Upper lobe of left lung (tissue), 4 donors: ENCODE measurements around the gene HSD17B3.

Experiments
- CTCF ChIP-seq, 6 experiments: fragments of 450-650 bp in 4 of 6; fragments of 200-600 bp in 2 of 6; sonication (generic) in 2 of 6; IDR thresholded peaks; one replicate each; pipeline ENCODE4 v1.5.1; 2016 to 2019; ENCODE audit warnings: antibody characterized with exemption in 6 of 6
- EP300 ChIP-seq, 4 donors: sonication (generic); formaldehyde crosslinking; IDR thresholded peaks; one replicate each; pipeline ENCODE4 v1.5.1; 2017; ENCODE audit warnings: antibody characterized with exemption in 4 of 4, control low read depth in 2 of 4
- POLR2A ChIP-seq, 4 donors: fragments of 450-650 bp; IDR thresholded peaks; one replicate each; pipeline ENCODE4 v1.5.1; 2016 to 2017; ENCODE audit warnings: antibody characterized with exemption in 4 of 4, mild to moderate bottlenecking in 2 of 4
- POLR2AphosphoS5 ChIP-seq, 2 donors: sonication (generic); formaldehyde crosslinking; IDR thresholded peaks; one replicate each; pipeline ENCODE4 v1.5.1; 2017; ENCODE audit warnings: antibody characterized with exemption in 2 of 2

DNA sequence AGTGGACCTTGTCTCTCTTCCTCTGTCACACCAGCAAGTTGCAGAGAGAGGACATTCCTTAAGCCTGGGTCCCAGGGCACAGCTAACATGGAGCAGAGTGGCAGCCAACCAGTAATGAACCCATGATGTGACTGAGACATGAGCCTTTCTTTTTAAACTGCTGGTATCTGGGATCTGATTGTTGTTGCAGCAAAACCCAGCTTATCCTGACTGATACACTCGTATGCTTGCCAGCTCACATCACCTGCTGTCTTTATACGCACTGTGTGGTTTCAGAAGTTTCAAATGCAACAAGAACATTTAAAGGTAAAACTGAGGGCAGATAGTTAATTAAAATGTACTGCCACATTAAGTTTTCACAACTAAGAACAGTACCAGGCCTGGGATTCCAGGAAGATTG is 97.1 kb downstream of the HSD17B3 start:
- TF ChIP-seq CTCF (IDR thresholded peaks at IDR 0.05) (no peak), POLR2A (IDR thresholded peaks at IDR 0.05) (no peak), EP300 (IDR thresholded peaks at IDR 0.05) (no peak), POLR2AphosphoS5 (IDR thresholded peaks at IDR 0.05) (no peak)
